ENCODE measurements around the gene PLOD1.

DNA sequence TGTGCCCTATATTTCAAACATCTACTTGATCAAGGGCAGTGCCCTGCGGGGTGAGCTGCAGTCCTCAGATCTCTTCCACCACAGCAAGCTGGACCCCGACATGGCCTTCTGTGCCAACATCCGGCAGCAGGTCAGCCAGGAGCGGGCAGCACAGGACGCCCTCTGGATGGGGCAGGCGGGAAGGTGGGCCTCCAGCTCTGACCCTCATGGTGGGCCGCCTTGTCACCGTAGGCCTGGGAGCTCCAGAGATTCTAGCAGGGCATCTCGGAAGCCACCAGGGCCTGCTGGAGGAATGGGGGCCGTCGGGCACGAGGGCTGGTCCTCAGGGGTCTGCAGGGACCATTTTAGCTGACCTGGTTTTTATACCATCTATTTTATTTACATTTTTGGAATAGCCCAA lies 30.1 kb downstream of the PLOD1 start:
- TF ChIP-seq, protein P1, sequence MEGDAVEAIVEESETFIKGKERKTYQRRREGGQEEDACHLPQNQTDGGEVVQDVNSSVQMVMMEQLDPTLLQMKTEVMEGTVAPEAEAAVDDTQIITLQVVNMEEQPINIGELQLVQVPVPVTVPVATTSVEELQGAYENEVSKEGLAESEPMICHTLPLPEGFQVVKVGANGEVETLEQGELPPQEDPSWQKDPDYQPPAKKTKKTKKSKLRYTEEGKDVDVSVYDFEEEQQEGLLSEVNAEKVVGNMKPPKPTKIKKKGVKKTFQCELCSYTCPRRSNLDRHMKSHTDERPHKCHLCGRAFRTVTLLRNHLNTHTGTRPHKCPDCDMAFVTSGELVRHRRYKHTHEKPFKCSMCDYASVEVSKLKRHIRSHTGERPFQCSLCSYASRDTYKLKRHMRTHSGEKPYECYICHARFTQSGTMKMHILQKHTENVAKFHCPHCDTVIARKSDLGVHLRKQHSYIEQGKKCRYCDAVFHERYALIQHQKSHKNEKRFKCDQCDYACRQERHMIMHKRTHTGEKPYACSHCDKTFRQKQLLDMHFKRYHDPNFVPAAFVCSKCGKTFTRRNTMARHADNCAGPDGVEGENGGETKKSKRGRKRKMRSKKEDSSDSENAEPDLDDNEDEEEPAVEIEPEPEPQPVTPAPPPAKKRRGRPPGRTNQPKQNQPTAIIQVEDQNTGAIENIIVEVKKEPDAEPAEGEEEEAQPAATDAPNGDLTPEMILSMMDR (conservative IDR thresholded peaks at IDR 0.05 in 1 of 2, IDR thresholded peaks at IDR 0.05 in 1 of 2; ENCODE audit: extremely low read depth in 1 of 2, insufficient read depth in 1 of 2, low read depth in 1 of 2, low read length in 2 of 2), result no peak
- TF ChIP-seq EZH2 (IDR thresholded peaks at IDR 0.05; ENCODE audit: borderline replicate concordance, low read length), result no peak
